SKM-1 (cell line): ENCODE measurements around the gene SLC13A3.

Experiments
- DNase-seq: peaks from one replicate; lab custom pipeline; 2025; ENCODE audit not compliant: unreplicated experiment; lab: John Stamatoyannopoulos, UW

Gene SLC13A3

GRCh38 chr20:46606817-46607190 lies 44.5 kb downstream of the SLC13A3 start:
- DNase-seq: no peak

- no peak for DNase-seq
These were observed 45.1 kb downstream of the SLC13A3 start for GRCh38 chr20:46605978-46606816.

- DNase-seq: no peak
These were observed 46.1 kb downstream of the SLC13A3 start for GRCh38 chr20:46605181-46605580.

- DNase-seq: no peak
These were observed 46.6 kb downstream of the SLC13A3 start for GRCh38 chr20:46604551-46605133.

GRCh38 chr20:46602429-46602828 lies 48.8 kb downstream of the SLC13A3 start:
- DNase-seq: no peak

- DNase-seq: no peak
These were observed 49.6 kb downstream of the SLC13A3 start for GRCh38 chr20:46601603-46602122.

- DNase-seq: no peak
These were observed 50.9 kb downstream of the SLC13A3 start for GRCh38 chr20:46600286-46600752.

- no peak for DNase-seq
These were observed 51.9 kb downstream of the SLC13A3 start for GRCh38 chr20:46599227-46599987.

GRCh38 chr20:46595933-46596332 lies 55.3 kb downstream of the SLC13A3 start:
- DNase-seq: no peak

- DNase-seq: no peak
These were observed 56.5 kb downstream of the SLC13A3 start for GRCh38 chr20:46594725-46595124.

GRCh38 chr20:46592580-46593362 lies 58.5 kb downstream of the SLC13A3 start:
- DNase-seq: no peak

GRCh38 chr20:46590443-46590842 lies 60.8 kb downstream of the SLC13A3 start:
- no peak for DNase-seq

- DNase-seq: no peak
These were observed 62.4 kb downstream of the SLC13A3 start for GRCh38 chr20:46588532-46589511.

GRCh38 chr20:46587986-46588385 lies 63.3 kb downstream of the SLC13A3 start:
- DNase-seq: no peak

- DNase-seq: no peak
These were observed 64.5 kb downstream of the SLC13A3 start for GRCh38 chr20:46586724-46587123.

GRCh38 chr20:46584508-46584907 lies 66.8 kb downstream of the SLC13A3 start:
- DNase-seq: no peak

- no peak for DNase-seq
These were observed 67.6 kb downstream of the SLC13A3 start for GRCh38 chr20:46583411-46584214.

GRCh38 chr20:46582648-46583047 lies 68.6 kb downstream of the SLC13A3 start:
- no peak for DNase-seq

GRCh38 chr20:46581391-46581790 lies 69.9 kb downstream of the SLC13A3 start:
- DNase-seq: no peak
